Liver (tissue), 9 donors: ENCODE data around the gene ALK. TPM values are rescaled to one million over a fixed set of nuclear protein-coding genes. Genes with fewer than 3 reads are reported as not detected.
"Not testable (repeated sequence)": the region's sequence is repeated elsewhere in the genome, so short reads cannot be mapped to it uniquely, and the experiment has no call there.

Source experiments
- DNase-seq: peaks from one replicate; pipeline ENCODE4 v3.0.0-alpha.2; 2017; ENCODE audit warnings: low spot score
- H3K27ac ChIP-seq, 2 donors: one replicate each; pipeline ENCODE4 v1.7.0; 2013; ENCODE audit warnings: inconsistent platforms in 2 of 2, low read length in 2 of 2, control low read depth in 1 of 2, low read depth in 1 of 2, mild to moderate bottlenecking in 1 of 2
- H3K27me3 ChIP-seq, 4 donors: one replicate each; pipeline versions ENCODE4 v1.6.1 to v1.7.0; 2013; ENCODE audit warnings: low read length in 3 of 4, inconsistent platforms in 1 of 4, mild to moderate bottlenecking in 1 of 4, moderate library complexity in 1 of 4; ENCODE audit not compliant: control insufficient read depth in 4 of 4, insufficient read depth in 4 of 4
- H3K36me3 ChIP-seq, 4 donors: one replicate each; pipeline versions ENCODE4 v1.6.1 to v1.7.0; 2013; ENCODE audit warnings: low read length in 3 of 4, mild to moderate bottlenecking in 3 of 4, low read depth in 1 of 4, moderate library complexity in 1 of 4; ENCODE audit not compliant: control insufficient read depth in 4 of 4, insufficient read depth in 3 of 4
- H3K4me1 ChIP-seq, 4 donors: one replicate each; pipeline versions ENCODE4 v1.6.1 to v1.7.0; 2013; ENCODE audit warnings: low read length in 3 of 4, mild to moderate bottlenecking in 3 of 4, moderate library complexity in 1 of 4; ENCODE audit not compliant: control insufficient read depth in 4 of 4, insufficient read depth in 4 of 4
- H3K4me3 ChIP-seq, 3 donors: one replicate each; pipeline versions ENCODE4 v1.6.1 to v1.7.0; 2013; ENCODE audit warnings: low read length in 3 of 3, control low read depth in 1 of 3, low read depth in 1 of 3, mild to moderate bottlenecking in 1 of 3
- H3K9ac ChIP-seq, 2 donors: one replicate each; pipeline ENCODE4 v1.7.0; 2013; ENCODE audit warnings: low read length in 2 of 2, mild to moderate bottlenecking in 2 of 2, moderate library complexity in 2 of 2, control low read depth in 1 of 2, low read depth in 1 of 2
- H3K9me3 ChIP-seq, 4 donors: one replicate each; pipeline versions ENCODE4 v1.6.1 to v1.7.0; 2013; ENCODE audit warnings: low read length in 3 of 4; ENCODE audit not compliant: control insufficient read depth in 4 of 4
- ATF3 ChIP-seq: IDR thresholded peaks from 2 replicates; pipeline ENCODE4 v1.6.1; 2016; ENCODE audit warnings: antibody characterized with exemption
- EGR1 ChIP-seq, 2 donors: IDR thresholded peaks; 2 replicates each; pipeline ENCODE4 v1.6.1; 2016 to 2018; ENCODE audit warnings: antibody characterized with exemption in 2 of 2, low read depth in 2 of 2
- FOXA1 ChIP-seq: IDR thresholded peaks from 2 replicates; pipeline ENCODE4 v1.6.1; 2016; ENCODE audit warnings: antibody characterized with exemption
- GABPA ChIP-seq, 2 donors: IDR thresholded peaks in 1 of 2; conservative IDR thresholded peaks in 1 of 2; 2 replicates each; pipeline ENCODE4 v1.6.1; 2016; ENCODE audit warnings: antibody characterized with exemption in 2 of 2, mild to moderate bottlenecking in 1 of 2, moderate library complexity in 1 of 2
- HNF4A ChIP-seq, 2 donors: conservative IDR thresholded peaks; 2 replicates each; pipeline ENCODE4 v1.6.1; 2016; ENCODE audit warnings: antibody characterized with exemption in 2 of 2, mild to moderate bottlenecking in 2 of 2
- HNF4G ChIP-seq: IDR thresholded peaks from 2 replicates; pipeline ENCODE4 v1.6.1; 2016; ENCODE audit warnings: antibody characterized with exemption
- JUND ChIP-seq, 2 donors: IDR thresholded peaks; 2 replicates each; pipeline ENCODE4 v1.6.1; 2016; ENCODE audit warnings: antibody characterized with exemption in 2 of 2
- NR2F2 ChIP-seq: IDR thresholded peaks from 2 replicates; pipeline ENCODE4 v1.6.1; 2016; ENCODE audit warnings: antibody characterized with exemption
- RXRA ChIP-seq, 2 donors: IDR thresholded peaks; 2 replicates each; pipeline ENCODE4 v1.6.1; 2017 to 2018; ENCODE audit warnings: antibody characterized with exemption in 2 of 2, mild to moderate bottlenecking in 1 of 2
- SP1 ChIP-seq: IDR thresholded peaks from 2 replicates; pipeline ENCODE4 v1.6.1; 2018; ENCODE audit warnings: antibody characterized with exemption, mild to moderate bottlenecking
- TAF1 ChIP-seq: conservative IDR thresholded peaks from 2 replicates; pipeline ENCODE4 v1.6.1; 2016; ENCODE audit warnings: antibody characterized with exemption, mild to moderate bottlenecking
- YY1 ChIP-seq: IDR thresholded peaks from 2 replicates; pipeline ENCODE4 v1.6.1; 2016; ENCODE audit warnings: antibody characterized with exemption, mild to moderate bottlenecking
- WGBS: extraction: QIAGEN DNeasy Blood & Tissue Kit; methylation state at CpG from one replicate; pipeline ENCODE4 v1.1.7; 2013; 5-methylcytosine and 5-hydroxymethylcytosine counted together
- polyA plus RNA-seq, 2 donors: library from polyadenylated mRNA; stranded (reverse) in 1 of 2; unstranded in 1 of 2; fragments of 200-250 nt in 1 of 2; fragments of >200 nt in 1 of 2; fragmentation: Nextera tagmentation in 1 of 2; extraction: Ambion mirVana in 1 of 2; gene quantifications; one replicate each; pipeline versions ENCODE4 v1.2.1 to v1.2.3, GENCODE V29; 2013 to 2015
- total RNA-seq, 2 donors: library from RNA; depleted of rRNA; stranded (reverse); fragments of >200 nt; gene quantifications; one replicate each; pipeline ENCODE4 v1.2.3, GENCODE V29; 2014
- TF ChIP-seq, protein P1 (sequence below): IDR thresholded peaks from 2 replicates; pipeline ENCODE4 v1.6.1; 2016; ENCODE audit warnings: antibody characterized with exemption
- TF ChIP-seq, protein P2 (sequence below): IDR thresholded peaks from 2 replicates; pipeline ENCODE4 v1.6.1; 2016; ENCODE audit warnings: antibody characterized with exemption
- donor health status: healthy.
- donor health status: healthy.
- donor health status: healthy.
- donor health status: healthy.
- donor health status: healthy.

The ALK gene
- total and polyA plus RNA-seq, 4 donors = under 0.01 TPM; not detected in 3

GRCh38 chr2:29753671-29754444 is 167.5 kb downstream of the ALK start:
- Histone ChIP-seq H3K27ac (no peak overlapping the region), H3K4me3 (no peak overlapping the region), H3K4me1 (no peaks in the 10 kb centered on the region), H3K9me3 (no peaks in the 10 kb centered on the region), H3K36me3 (no peaks in the 10 kb centered on the region), H3K27me3 (no peaks in the 10 kb centered on the region), H3K9ac (no peak overlapping the region)
- TF ChIP-seq GABPA (IDR thresholded peaks at IDR 0.05 in 1 of 2, conservative IDR thresholded peaks at IDR 0.05 in 1 of 2) = no peak
- no peak for TF ChIP-seq RXRA (IDR thresholded peaks at IDR 0.05)
- no peak for TF ChIP-seq HNF4A (conservative IDR thresholded peaks at IDR 0.05)
- 60% methylated on average over 8 of the region's 8 CpGs for WGBS
- DNase-seq = no peak

- WGBS = 80% methylated on average over 6 of the region's 6 CpGs
Measured at GRCh38 chr2:29751390-29751789, 170.0 kb downstream of the ALK start.

GRCh38 chr2:29750463-29750862 is 170.9 kb downstream of the ALK start:
- H3K4me1 ChIP-seq, H3K27me3 ChIP-seq, DNase-seq, H3K9me3 ChIP-seq, H3K27ac ChIP-seq, H3K36me3 ChIP-seq, H3K9ac ChIP-seq, H3K4me3 ChIP-seq: not testable (repeated sequence)
- WGBS = 93% methylated on average over 3 of the region's 3 CpGs

More at GRCh38 chr2:29751390-29751789, 170.0 kb downstream of the ALK start:
- no peak for DNase-seq
- H3K9me3 ChIP-seq = no peaks in the 10 kb centered on the region
- H3K27me3 ChIP-seq = no peaks in the 10 kb centered on the region
- no peak overlapping the region for H3K9ac ChIP-seq
- no peak overlapping the region for H3K27ac ChIP-seq
- no peaks in the 10 kb centered on the region for H3K4me1 ChIP-seq
- TF ChIP-seq ATF3 (no peak), SP1 (no peak), EGR1 (IDR thresholded peaks at IDR 0.05; ENCODE audit: low read depth in 2 of 2) (no peak), TAF1 (no peak), HNF4G (no peak)
- TF ChIP-seq, protein P1, sequence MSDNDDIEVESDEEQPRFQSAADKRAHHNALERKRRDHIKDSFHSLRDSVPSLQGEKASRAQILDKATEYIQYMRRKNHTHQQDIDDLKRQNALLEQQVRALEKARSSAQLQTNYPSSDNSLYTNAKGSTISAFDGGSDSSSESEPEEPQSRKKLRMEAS = no peak
- TF ChIP-seq, protein P2, sequence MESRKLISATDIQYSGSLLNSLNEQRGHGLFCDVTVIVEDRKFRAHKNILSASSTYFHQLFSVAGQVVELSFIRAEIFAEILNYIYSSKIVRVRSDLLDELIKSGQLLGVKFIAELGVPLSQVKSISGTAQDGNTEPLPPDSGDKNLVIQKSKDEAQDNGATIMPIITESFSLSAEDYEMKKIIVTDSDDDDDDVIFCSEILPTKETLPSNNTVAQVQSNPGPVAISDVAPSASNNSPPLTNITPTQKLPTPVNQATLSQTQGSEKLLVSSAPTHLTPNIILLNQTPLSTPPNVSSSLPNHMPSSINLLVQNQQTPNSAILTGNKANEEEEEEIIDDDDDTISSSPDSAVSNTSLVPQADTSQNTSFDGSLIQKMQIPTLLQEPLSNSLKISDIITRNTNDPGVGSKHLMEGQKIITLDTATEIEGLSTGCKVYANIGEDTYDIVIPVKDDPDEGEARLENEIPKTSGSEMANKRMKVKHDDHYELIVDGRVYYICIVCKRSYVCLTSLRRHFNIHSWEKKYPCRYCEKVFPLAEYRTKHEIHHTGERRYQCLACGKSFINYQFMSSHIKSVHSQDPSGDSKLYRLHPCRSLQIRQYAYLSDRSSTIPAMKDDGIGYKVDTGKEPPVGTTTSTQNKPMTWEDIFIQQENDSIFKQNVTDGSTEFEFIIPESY = no peak
- H3K36me3 ChIP-seq = no peaks in the 10 kb centered on the region
- H3K4me3 ChIP-seq = no peak overlapping the region

GRCh38 chr2:29749843-29750242 is 171.5 kb downstream of the ALK start:
- no peak overlapping the region for H3K9ac ChIP-seq
- no peaks in the 10 kb centered on the region for H3K9me3 ChIP-seq
- H3K27ac ChIP-seq = no peak overlapping the region
- 87% methylated on average over 5 of the region's 5 CpGs for WGBS
- H3K36me3 ChIP-seq = no peaks in the 10 kb centered on the region
- no peak for DNase-seq
- H3K4me1 ChIP-seq = no peaks in the 10 kb centered on the region
- TF ChIP-seq GABPA (IDR thresholded peaks at IDR 0.05 in 1 of 2, conservative IDR thresholded peaks at IDR 0.05 in 1 of 2) (no peak), EGR1 (IDR thresholded peaks at IDR 0.05; ENCODE audit: low read depth in 2 of 2) (no peak), RXRA (IDR thresholded peaks at IDR 0.05) (no peak), YY1 (no peak), FOXA1 (no peak), JUND (IDR thresholded peaks at IDR 0.05) (no peak), HNF4A (conservative IDR thresholded peaks at IDR 0.05) (no peak), NR2F2 (no peak)
- TF ChIP-seq, protein P1 = no peak
- TF ChIP-seq, protein P2 = no peak
- H3K27me3 ChIP-seq = no peaks in the 10 kb centered on the region
- no peak overlapping the region for H3K4me3 ChIP-seq
